Keratinocyte (primary cell): ENCODE data around the gene OXCT1. TPM values are rescaled to one million over a fixed set of nuclear protein-coding genes. Genes with fewer than 3 reads are reported as not detected.

Source experiments
- DNase-seq: peaks from one replicate; pipeline ENCODE4 v3.0.0-alpha.2; 2011; ENCODE audit warnings: low read depth, missing footprints, low spot score
- FAIRE-seq: peaks from 2 replicates; lab custom pipeline; 2011; peaks lifted over from hg19 to GRCh38; lab: Jason Lieb, UNC
- H2AFZ ChIP-seq: 2 replicates; pipeline ENCODE4 v1.6.0; 2012; ENCODE audit warnings: low read length, control low read depth, inconsistent platforms; ENCODE audit not compliant: control insufficient read depth
- H3K27ac ChIP-seq: 2 replicates; pipeline ENCODE4 v1.5.1; 2011; ENCODE audit warnings: low read length; ENCODE audit not compliant: control insufficient read depth, insufficient read depth
- H3K27me3 ChIP-seq: 3 replicates; pipeline ENCODE4 v1.6.0; 2011; ENCODE audit warnings: low read length; ENCODE audit not compliant: control insufficient read depth, insufficient read depth; ENCODE audit errors: extremely low read depth
- H3K36me3 ChIP-seq, 2 experiments: 2 replicates in 1 of 2; 3 replicates in 1 of 2; pipeline ENCODE4 v1.5.1; 2011; ENCODE audit warnings: low read length in 2 of 2, mild to moderate bottlenecking in 1 of 2; ENCODE audit not compliant: control insufficient read depth in 2 of 2, insufficient read depth in 2 of 2; ENCODE audit errors: extremely low read depth in 1 of 2
- H3K4me1 ChIP-seq: 3 replicates; pipeline ENCODE4 v1.5.1; 2011; ENCODE audit warnings: low read length; ENCODE audit not compliant: control insufficient read depth, insufficient read depth; ENCODE audit errors: extremely low read depth
- H3K4me2 ChIP-seq: 3 replicates; pipeline ENCODE4 v1.6.0; 2011; ENCODE audit warnings: low read depth, low read length; ENCODE audit not compliant: control insufficient read depth, insufficient read depth; ENCODE audit errors: extremely low read depth
- H3K4me3 ChIP-seq, 3 experiments: fragments of 200-600 bp in 1 of 3; sonication (generic) in 1 of 3; 2 replicates in 2 of 3; 3 replicates in 1 of 3; pipeline ENCODE4 v1.5.1; 2011 to 2016; ENCODE audit warnings: low read length in 3 of 3, mild to moderate bottlenecking in 3 of 3, control low read depth in 2 of 3, inconsistent platforms in 1 of 3, low read depth in 1 of 3, mixed read lengths in 1 of 3, mixed run types in 1 of 3, moderate library complexity in 1 of 3; ENCODE audit not compliant: control insufficient read depth in 2 of 3, insufficient read depth in 2 of 3; ENCODE audit errors: extremely low read depth in 1 of 3
- H3K79me2 ChIP-seq: 2 replicates; pipeline ENCODE4 v1.6.0; 2012; ENCODE audit warnings: low read length; ENCODE audit not compliant: control insufficient read depth, insufficient read depth
- H3K9ac ChIP-seq: 3 replicates; pipeline ENCODE4 v1.6.0; 2011; ENCODE audit warnings: low read length; ENCODE audit not compliant: control insufficient read depth, insufficient read depth; ENCODE audit errors: extremely low read depth
- H3K9me1 ChIP-seq: 3 replicates; pipeline ENCODE4 v1.6.0; 2011; ENCODE audit warnings: low read length; ENCODE audit not compliant: control insufficient read depth, insufficient read depth; ENCODE audit errors: extremely low read depth
- H3K9me3 ChIP-seq: 2 replicates; pipeline ENCODE4 v1.5.1; 2012; ENCODE audit warnings: low read depth, low read length; ENCODE audit not compliant: control insufficient read depth
- H4K20me1 ChIP-seq: 3 replicates; pipeline ENCODE4 v1.6.0; 2011; ENCODE audit warnings: low read length; ENCODE audit not compliant: control insufficient read depth, insufficient read depth; ENCODE audit errors: extremely low read depth
- CTCF ChIP-seq, 3 experiments: IDR thresholded peaks in 1 of 3; conservative IDR thresholded peaks in 1 of 3; optimal IDR thresholded peaks in 1 of 3; 2 replicates in 2 of 3; 3 replicates in 1 of 3; pipeline versions ENCODE3 to v1.5.1; 2011; ENCODE audit warnings: low read length in 3 of 3, mild to moderate bottlenecking in 3 of 3, moderate library complexity in 2 of 3, control low read depth in 1 of 3, inconsistent platforms in 1 of 3; ENCODE audit not compliant: insufficient read depth in 2 of 3; ENCODE audit errors: extremely low read depth in 1 of 3
- EZH2 ChIP-seq: IDR thresholded peaks from one replicate; pipeline ENCODE4 v1.6.1; 2012; ENCODE audit warnings: inconsistent platforms, mild to moderate bottlenecking, low read length, moderate library complexity
- dilution Hi-C: fragments of 300-500 bp; cut with MboI; formaldehyde crosslinking; loops from one replicate; pipeline ENCODE4 v1.7.0; 2020; ENCODE audit warnings: low sequenced_read_pairs; ENCODE audit not compliant: extremely low pct_ligation_motif_present
- polyA plus RNA-seq, 5 experiments: library from polyadenylated mRNA; depleted of rRNA in 3 of 5; stranded (reverse) in 3 of 5; stranded (forward) in 1 of 5; unstranded in 1 of 5; fragments of >200 nt; gene quantifications; 1 replicate in 1 of 5; 2 replicates in 3 of 5; 3 replicates in 1 of 5; pipeline versions ENCODE4 v1.2.1 to v1.2.3, GENCODE V29; 2011 to 2012; ENCODE audit warnings: missing spikeins in 2 of 5, low read depth in 1 of 5, low replicate concordance in 1 of 5

OXCT1 gene
- polyA plus RNA-seq, 1 donor (not counting 4 experiments of a cell fraction or from before 2014, with no cell fraction given), result 34.0 TPM

GRCh38 chr5:41842777-41843176 lies 27.4 kb downstream of the OXCT1 start:
- TF ChIP-seq CTCF (optimal IDR thresholded peaks at IDR 0.05 in 1 of 3, IDR thresholded peaks at IDR 0.05 in 1 of 3, conservative IDR thresholded peaks at IDR 0.05 in 1 of 3; ENCODE audit: extremely low read depth in 1 of 3, insufficient read depth in 2 of 3, low read length in 3 of 3) (no peak), EZH2 (no peak)
- no peak for FAIRE-seq

GRCh38 chr5:41841325-41841724 lies 28.9 kb downstream of the OXCT1 start:
- H3K4me2 ChIP-seq, result no peak overlapping the region
- no peak overlapping the region for H3K9ac ChIP-seq
- no peaks in the 10 kb centered on the region for H3K27me3 ChIP-seq
- no peak for FAIRE-seq
- H3K36me3 ChIP-seq, result peaks cover 0 to 17% of the 10 kb centered on the region in 2 experiments
- H2AFZ ChIP-seq, result no peak overlapping the region
- no peaks in the 10 kb centered on the region for H3K9me1 ChIP-seq
- no peaks in the 10 kb centered on the region for H3K4me1 ChIP-seq
- no peaks in the 10 kb centered on the region for H3K9me3 ChIP-seq
- no peak overlapping the region for H3K4me3 ChIP-seq
- dilution Hi-C loops, result no loop called here
- TF ChIP-seq EZH2 (no peak), CTCF (optimal IDR thresholded peaks at IDR 0.05 in 1 of 3, IDR thresholded peaks at IDR 0.05 in 1 of 3, conservative IDR thresholded peaks at IDR 0.05 in 1 of 3; ENCODE audit: extremely low read depth in 1 of 3, insufficient read depth in 2 of 3, low read length in 3 of 3) (no peak)
- no peaks in the 10 kb centered on the region for H3K79me2 ChIP-seq
- DNase-seq, result no peak
- H3K27ac ChIP-seq, result no peak overlapping the region
- H4K20me1 ChIP-seq, result no peaks in the 10 kb centered on the region

More at GRCh38 chr5:41842777-41843176, 27.4 kb downstream of the OXCT1 start:
- H4K20me1 ChIP-seq, result no peaks in the 10 kb centered on the region
- peaks cover 0 to 17% of the 10 kb centered on the region in 2 experiments for H3K36me3 ChIP-seq
- no peak overlapping the region for H3K9ac ChIP-seq
- no peak for DNase-seq
- H3K79me2 ChIP-seq, result no peaks in the 10 kb centered on the region
- no peak overlapping the region for H3K4me3 ChIP-seq
- H3K27me3 ChIP-seq, result no peaks in the 10 kb centered on the region
- no peak overlapping the region for H3K4me2 ChIP-seq
- H3K9me3 ChIP-seq, result no peaks in the 10 kb centered on the region
- no peaks in the 10 kb centered on the region for H3K9me1 ChIP-seq
- H2AFZ ChIP-seq, result no peak overlapping the region
- dilution Hi-C loops, result no loop called here
- no peak overlapping the region for H3K27ac ChIP-seq
- H3K4me1 ChIP-seq, result no peaks in the 10 kb centered on the region
